ENCODE data around the gene BCDIN3D. TPM values are rescaled to one million over a fixed set of nuclear protein-coding genes. Genes with fewer than 3 reads are reported as not detected.

Gene BCDIN3D
- total RNA-seq, 1 experiment from 2014 or later, result 3.3 TPM

DNA sequence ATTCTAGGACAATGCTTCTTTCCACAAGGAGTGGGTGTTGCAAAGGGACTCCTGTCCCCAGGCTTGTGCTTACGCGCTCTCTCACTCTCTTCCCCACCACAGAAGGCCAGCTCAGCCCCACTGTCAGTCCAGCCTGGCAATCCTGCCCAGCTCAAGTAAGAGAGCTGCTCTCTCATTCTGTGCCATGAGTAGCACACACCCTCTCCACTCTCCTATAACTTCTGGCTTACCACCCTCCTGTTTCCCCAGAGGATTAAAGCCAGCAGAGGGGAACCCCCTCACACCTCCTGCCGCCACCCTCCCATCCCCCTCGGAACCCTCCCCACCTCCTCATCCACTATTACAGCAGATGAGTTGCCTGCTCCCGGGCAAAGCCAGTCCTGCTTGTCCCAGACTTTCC, 31.8 kb downstream of the BCDIN3D start:
- Histone ChIP-seq H2BK12ac (ENCODE audit: insufficient read length, low read depth, low read length) (no peak overlapping the region), H4K20me1 (ENCODE audit: control insufficient read depth, insufficient read depth, insufficient read length) (no peaks in the 10 kb centered on the region), H3K27ac (ENCODE audit: insufficient read length, low read depth, low read length) (no peak overlapping the region), H3K27me3 (ENCODE audit: insufficient read depth, low read length) (no peaks in the 10 kb centered on the region), H3K9me3 (ENCODE audit: control insufficient read depth, low read depth, low read length) (no peaks in the 10 kb centered on the region), H3K56ac (ENCODE audit: insufficient read length, low read depth, low read length) (no peak overlapping the region), H3K23ac (ENCODE audit: insufficient read length, low read depth, low read length) (no peak overlapping the region), H3K23me2 (ENCODE audit: insufficient read length, low read depth, low read length, poor library complexity, severe bottlenecking) (no peaks in the 10 kb centered on the region), H2BK20ac (ENCODE audit: low read depth, low read length, poor library complexity, severe bottlenecking) (no peak overlapping the region), H2AK5ac (ENCODE audit: insufficient read length, low read length) (no peak overlapping the region), H3K18ac (ENCODE audit: insufficient read length, low read depth, low read length) (no peak overlapping the region), H2BK5ac (ENCODE audit: insufficient read length, low read length) (no peak overlapping the region), H3T11ph (ENCODE audit: low read length) (no peak overlapping the region), H3K79me1 (ENCODE audit: insufficient read depth, low read depth, low read length, poor library complexity, severe bottlenecking) (no peaks in the 10 kb centered on the region), H2BK120ac (ENCODE audit: low read depth, low read length, poor library complexity, severe bottlenecking) (no peak overlapping the region), H3K4ac (ENCODE audit: low read depth, low read length) (no peak overlapping the region), H3K9ac (ENCODE audit: extremely low read depth, insufficient read length, low read length) (no peak overlapping the region), H2AFZ (ENCODE audit: low read length) (no peak overlapping the region), H4K91ac (ENCODE audit: insufficient read length, low read depth, low read length) (no peak overlapping the region), H3K79me2 (ENCODE audit: insufficient read depth, low read length) (no peaks in the 10 kb centered on the region), H4K8ac (replicated peaks; ENCODE audit: insufficient read length, low read depth, low read length) (no peak overlapping the region), H3K14ac (ENCODE audit: insufficient read depth, low read length) (no peak overlapping the region), H3K4me2 (ENCODE audit: insufficient read depth, insufficient read length, low read length) (no peak overlapping the region), H2BK15ac (ENCODE audit: low read depth, low read length) (no peak overlapping the region), H4K5ac (ENCODE audit: insufficient read length, low read depth, low read length) (no peak overlapping the region), H3K4me1 (ENCODE audit: insufficient read depth, low read length) (peaks cover 14% of the 10 kb centered on the region; the same call in 1 of the 2 replicates)
- TF ChIP-seq CTCF (conservative IDR thresholded peaks at IDR 0.05), result no peak
- no peaks in the 10 kb centered on the region for H3K27me3 Mint-ChIP-seq (ENCODE audit: low read depth)
- peak overlapping the region in 2 of 3 experiments; percentile 83 to 95; a peak in 4 of 7 replicates for H3K27ac Mint-ChIP-seq
- H3K4me1 Mint-ChIP-seq, result peaks cover 26 to 52% of the 10 kb centered on the region in 2 experiments
- H3K36me3 Mint-ChIP-seq (ENCODE audit: insufficient read depth in 1 of 3, low read depth in 3 of 3), result peaks cover 0 to 15% (median 5%) of the 10 kb centered on the region in 3 experiments; a peak in 4 of 7 replicates
- DNase-seq, result peak; percentile 35
- H3K9me3 Mint-ChIP-seq, result no peaks in the 10 kb centered on the region; a peak in 1 of 5 replicates
- WGBS (ENCODE audit: extremely low coverage, insufficient read length, low lambda C conversion rate), result no CpG with 5 or more reads among the region's 5 CpGs
- H3K4me3 Mint-ChIP-seq, result no peak overlapping the region; a peak in 1 of 5 replicates
